Loucy (cell line): ENCODE data around the gene CDH20.

Experiments used
- H2AFZ ChIP-seq: fragments of 200-600 bp; sonication (generic); 2 replicates; pipeline ENCODE4 v1.6.0; 2016; ENCODE audit warnings: antibody characterized with exemption, mild to moderate bottlenecking, low read length, moderate library complexity
- H3F3A ChIP-seq: fragments of 200-600 bp; 2 replicates; pipeline ENCODE4 v1.6.0; 2016; ENCODE audit warnings: antibody characterized with exemption, low read depth, mild to moderate bottlenecking
- H3K27me3 ChIP-seq: fragments of 200-600 bp; sonication (generic); 2 replicates; pipeline ENCODE4 v1.6.1; 2014; ENCODE audit warnings: low read length, mild to moderate bottlenecking; ENCODE audit not compliant: insufficient read depth, poor library complexity, severe bottlenecking
- H3K36me3 ChIP-seq: fragments of 200-600 bp; sonication (generic); 2 replicates; pipeline ENCODE4 v1.6.1; 2016; ENCODE audit warnings: low read length; ENCODE audit not compliant: insufficient read depth
- H3K4me1 ChIP-seq: fragments of 200-600 bp; sonication (generic); 2 replicates; pipeline ENCODE4 v1.5.1; 2014; ENCODE audit warnings: low read length, mild to moderate bottlenecking; ENCODE audit not compliant: insufficient read depth, poor library complexity, severe bottlenecking
- H3K4me2 ChIP-seq: fragments of 200-600 bp; sonication (generic); 2 replicates; pipeline ENCODE4 v1.6.0; 2014; ENCODE audit warnings: antibody characterized with exemption, low read length, low read depth, mild to moderate bottlenecking; ENCODE audit not compliant: poor library complexity, severe bottlenecking
- H3K4me3 ChIP-seq: fragments of 200-600 bp; sonication (generic); 2 replicates; pipeline ENCODE4 v1.5.1; 2014; ENCODE audit warnings: low read length, mild to moderate bottlenecking, mixed read lengths; ENCODE audit not compliant: poor library complexity, severe bottlenecking
- H3K79me2 ChIP-seq: fragments of 200-600 bp; sonication (generic); 2 replicates; pipeline ENCODE4 v1.6.1; 2014; ENCODE audit warnings: low read length; ENCODE audit not compliant: insufficient read depth
- H3K9ac ChIP-seq: fragments of 200-600 bp; sonication (generic); 2 replicates; pipeline ENCODE4 v1.6.0; 2014; ENCODE audit warnings: mild to moderate bottlenecking, low read depth, low read length, moderate library complexity; ENCODE audit not compliant: poor library complexity, severe bottlenecking
- H3K9me2 ChIP-seq: fragments of 200-600 bp; sonication (generic); replicated peaks from 2 replicates; pipeline ENCODE4 v1.6.1; 2016; ENCODE audit warnings: low read depth, low read length, mixed read lengths
- H3K9me3 ChIP-seq: fragments of 200-600 bp; sonication (generic); 2 replicates; pipeline ENCODE4 v1.6.1; 2014; ENCODE audit warnings: mild to moderate bottlenecking, antibody characterized with exemption, low read length, low read depth; ENCODE audit not compliant: insufficient read depth
- H4K20me1 ChIP-seq: fragments of 200-600 bp; sonication (generic); 2 replicates; pipeline ENCODE4 v1.6.0; 2014; ENCODE audit warnings: antibody characterized with exemption, low read length, mild to moderate bottlenecking; ENCODE audit not compliant: insufficient read depth, poor library complexity, severe bottlenecking
- CTCF ChIP-seq: fragments of 200-600 bp; sonication (generic); conservative IDR thresholded peaks from 2 replicates; pipeline ENCODE4 v1.5.1; 2014; ENCODE audit warnings: mild to moderate bottlenecking, antibody characterized with exemption, low read length
- EZH2phosphoT487 ChIP-seq: fragments of 200-600 bp; IDR thresholded peaks from 2 replicates; pipeline ENCODE4 v1.6.1; 2018; ENCODE audit warnings: antibody characterized with exemption, mild to moderate bottlenecking, moderate library complexity, borderline replicate concordance

Gene CDH20

DNA sequence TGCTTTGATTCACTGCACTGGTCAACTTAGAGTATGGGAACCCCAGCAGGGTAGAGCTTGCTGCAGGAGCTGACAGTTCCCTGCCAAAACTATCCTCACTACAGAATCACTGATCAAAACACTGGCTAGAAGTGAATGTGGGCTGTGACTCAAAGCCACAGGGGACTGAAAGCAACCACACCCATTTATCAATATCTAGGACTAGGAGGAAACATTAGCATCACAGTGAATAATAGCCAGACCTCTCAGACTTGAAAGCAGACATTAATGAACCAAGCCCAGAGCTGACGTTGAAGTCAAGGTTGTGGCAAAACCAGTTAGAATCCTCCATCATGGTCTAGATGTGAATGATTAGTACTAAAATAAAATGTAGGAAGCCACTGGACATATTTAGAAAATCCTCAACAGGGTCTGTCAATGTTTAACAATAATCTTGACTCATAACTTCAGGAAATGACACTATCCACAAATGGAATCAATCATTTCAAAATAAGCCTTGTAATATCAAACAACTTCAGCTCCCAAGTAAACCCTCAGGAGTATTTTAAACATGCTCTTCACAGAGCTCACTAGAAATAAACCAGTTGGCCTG is 131.4 kb downstream of the CDH20 start:
- Histone ChIP-seq H3K79me2 (no peaks in the 10 kb centered on the region), H3K9me2 (no peaks in the 10 kb centered on the region; the same call in 1 of the 2 replicates), H2AFZ (no peak overlapping the region), H3F3A (no peaks in the 10 kb centered on the region), H3K36me3 (no peaks in the 10 kb centered on the region), H3K4me2 (no peak overlapping the region), H3K4me3 (no peak overlapping the region), H3K9ac (no peak overlapping the region), H4K20me1 (no peaks in the 10 kb centered on the region), H3K27me3 (no peaks in the 10 kb centered on the region), H3K4me1 (no peaks in the 10 kb centered on the region), H3K9me3 (no peaks in the 10 kb centered on the region)
- no peak for TF ChIP-seq EZH2phosphoT487
- no peak for TF ChIP-seq CTCF

DNA sequence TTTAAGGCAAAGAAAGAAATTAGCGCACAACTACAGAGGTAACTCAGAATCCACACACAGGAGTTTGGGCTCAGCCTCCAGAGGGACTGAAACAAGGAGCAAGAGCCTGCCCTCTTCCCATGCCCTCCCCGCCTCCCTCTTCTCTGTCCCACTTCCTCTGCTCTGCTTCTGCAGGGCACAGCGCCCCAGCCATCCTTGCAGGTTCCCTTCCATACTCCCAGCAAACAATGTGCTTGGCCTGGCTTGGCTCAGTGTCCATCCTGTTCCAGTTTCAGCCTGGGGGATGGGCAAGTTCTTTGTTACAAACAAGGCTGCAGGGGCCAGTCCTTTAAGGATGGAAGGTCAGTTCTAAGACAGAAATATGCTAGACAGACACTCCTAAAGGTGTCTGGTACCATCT is 133.5 kb downstream of the CDH20 start:
- Histone ChIP-seq H3K4me2 (no peak overlapping the region), H3K4me3 (no peak overlapping the region), H3K79me2 (no peaks in the 10 kb centered on the region), H3K9me2 (no peaks in the 10 kb centered on the region), H3K36me3 (no peaks in the 10 kb centered on the region), H3K9me3 (no peaks in the 10 kb centered on the region), H3F3A (no peaks in the 10 kb centered on the region), H3K9ac (no peak overlapping the region), H3K27me3 (no peaks in the 10 kb centered on the region), H3K4me1 (no peaks in the 10 kb centered on the region), H2AFZ (no peak overlapping the region), H4K20me1 (no peaks in the 10 kb centered on the region)
- no peak for TF ChIP-seq EZH2phosphoT487
- TF ChIP-seq CTCF: no peak

DNA sequence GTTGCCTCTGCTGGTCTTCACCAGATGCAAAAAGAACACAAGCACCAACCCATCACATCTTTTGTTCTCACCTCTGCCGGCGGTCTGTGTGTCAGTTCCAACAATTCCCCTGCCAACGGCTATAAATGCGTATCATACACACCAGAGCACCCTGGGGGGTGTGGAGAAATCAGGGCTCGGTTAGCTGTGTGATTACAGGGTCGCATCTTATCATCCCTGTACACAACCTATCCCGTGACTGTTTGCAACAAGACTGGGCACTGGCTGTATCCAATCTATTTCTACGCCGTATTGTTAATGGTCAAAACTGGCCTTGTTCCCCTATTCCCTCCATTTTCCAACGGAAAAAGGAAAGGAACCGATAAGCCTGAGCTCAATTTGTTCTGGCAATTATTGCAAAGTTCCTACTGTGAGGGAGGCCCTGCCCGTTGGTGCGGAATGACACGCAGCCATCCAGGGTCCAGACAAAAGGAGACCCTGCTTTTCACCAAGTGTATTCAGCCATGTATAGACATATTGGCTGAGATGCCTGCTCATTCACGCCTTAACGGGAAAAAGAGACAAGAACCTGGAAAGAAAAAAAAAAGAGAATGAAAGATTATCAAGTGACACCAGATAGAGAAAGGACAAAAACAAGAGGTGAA is 136.9 kb downstream of the CDH20 start:
- H3K4me3 ChIP-seq: no peak overlapping the region
- no peaks in the 10 kb centered on the region for H3K9me2 ChIP-seq
- no peaks in the 10 kb centered on the region for H3K27me3 ChIP-seq
- no peaks in the 10 kb centered on the region for H4K20me1 ChIP-seq
- no peaks in the 10 kb centered on the region for H3K79me2 ChIP-seq
- H3F3A ChIP-seq: no peaks in the 10 kb centered on the region
- no peak overlapping the region for H2AFZ ChIP-seq
- H3K4me1 ChIP-seq: no peaks in the 10 kb centered on the region
- no peaks in the 10 kb centered on the region for H3K36me3 ChIP-seq
- H3K9ac ChIP-seq: no peak overlapping the region
- no peak for TF ChIP-seq CTCF
- TF ChIP-seq EZH2phosphoT487: no peak
- H3K4me2 ChIP-seq: no peak overlapping the region
- no peaks in the 10 kb centered on the region for H3K9me3 ChIP-seq
